ENCODE results near the gene KPNB1.

KPNB1 gene

GRCh38 chr17:47678196-47678595 lies 28.5 kb downstream of the KPNB1 start:
- TF ChIP-seq NFIC (IDR thresholded peaks at IDR 0.05) (no peak), CREB1 (IDR thresholded peaks at IDR 0.05; ENCODE audit: low read depth) (no peak), ZBTB7A (IDR thresholded peaks at IDR 0.05; ENCODE audit: low read depth) (no peak), TAF1 (IDR thresholded peaks at IDR 0.05; ENCODE audit: low read depth) (no peak), TEAD4 (IDR thresholded peaks at IDR 0.05) (no peak), FOXM1 (IDR thresholded peaks at IDR 0.05; ENCODE audit: borderline replicate concordance, low read depth) (no peak), TCF12 (IDR thresholded peaks at IDR 0.05; ENCODE audit: low read depth) (no peak), RAD21 (IDR thresholded peaks at IDR 0.05; ENCODE audit: low read depth) (no peak), EGR1 (IDR thresholded peaks at IDR 0.05) (no peak), EP300 (IDR thresholded peaks at IDR 0.05; ENCODE audit: borderline replicate concordance) (no peak), CEBPB (IDR thresholded peaks at IDR 0.05) (no peak), YY1 (IDR thresholded peaks at IDR 0.05; ENCODE audit: low read depth) (no peak)
- TF ChIP-seq, protein P1, sequence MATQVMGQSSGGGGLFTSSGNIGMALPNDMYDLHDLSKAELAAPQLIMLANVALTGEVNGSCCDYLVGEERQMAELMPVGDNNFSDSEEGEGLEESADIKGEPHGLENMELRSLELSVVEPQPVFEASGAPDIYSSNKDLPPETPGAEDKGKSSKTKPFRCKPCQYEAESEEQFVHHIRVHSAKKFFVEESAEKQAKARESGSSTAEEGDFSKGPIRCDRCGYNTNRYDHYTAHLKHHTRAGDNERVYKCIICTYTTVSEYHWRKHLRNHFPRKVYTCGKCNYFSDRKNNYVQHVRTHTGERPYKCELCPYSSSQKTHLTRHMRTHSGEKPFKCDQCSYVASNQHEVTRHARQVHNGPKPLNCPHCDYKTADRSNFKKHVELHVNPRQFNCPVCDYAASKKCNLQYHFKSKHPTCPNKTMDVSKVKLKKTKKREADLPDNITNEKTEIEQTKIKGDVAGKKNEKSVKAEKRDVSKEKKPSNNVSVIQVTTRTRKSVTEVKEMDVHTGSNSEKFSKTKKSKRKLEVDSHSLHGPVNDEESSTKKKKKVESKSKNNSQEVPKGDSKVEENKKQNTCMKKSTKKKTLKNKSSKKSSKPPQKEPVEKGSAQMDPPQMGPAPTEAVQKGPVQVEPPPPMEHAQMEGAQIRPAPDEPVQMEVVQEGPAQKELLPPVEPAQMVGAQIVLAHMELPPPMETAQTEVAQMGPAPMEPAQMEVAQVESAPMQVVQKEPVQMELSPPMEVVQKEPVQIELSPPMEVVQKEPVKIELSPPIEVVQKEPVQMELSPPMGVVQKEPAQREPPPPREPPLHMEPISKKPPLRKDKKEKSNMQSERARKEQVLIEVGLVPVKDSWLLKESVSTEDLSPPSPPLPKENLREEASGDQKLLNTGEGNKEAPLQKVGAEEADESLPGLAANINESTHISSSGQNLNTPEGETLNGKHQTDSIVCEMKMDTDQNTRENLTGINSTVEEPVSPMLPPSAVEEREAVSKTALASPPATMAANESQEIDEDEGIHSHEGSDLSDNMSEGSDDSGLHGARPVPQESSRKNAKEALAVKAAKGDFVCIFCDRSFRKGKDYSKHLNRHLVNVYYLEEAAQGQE (IDR thresholded peaks at IDR 0.05; ENCODE audit: low read depth): no peak
- TF ChIP-seq, protein P2, sequence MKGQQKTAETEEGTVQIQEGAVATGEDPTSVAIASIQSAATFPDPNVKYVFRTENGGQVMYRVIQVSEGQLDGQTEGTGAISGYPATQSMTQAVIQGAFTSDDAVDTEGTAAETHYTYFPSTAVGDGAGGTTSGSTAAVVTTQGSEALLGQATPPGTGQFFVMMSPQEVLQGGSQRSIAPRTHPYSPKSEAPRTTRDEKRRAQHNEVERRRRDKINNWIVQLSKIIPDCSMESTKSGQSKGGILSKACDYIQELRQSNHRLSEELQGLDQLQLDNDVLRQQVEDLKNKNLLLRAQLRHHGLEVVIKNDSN (IDR thresholded peaks at IDR 0.05): no peak
- TF ChIP-seq, protein P3, sequence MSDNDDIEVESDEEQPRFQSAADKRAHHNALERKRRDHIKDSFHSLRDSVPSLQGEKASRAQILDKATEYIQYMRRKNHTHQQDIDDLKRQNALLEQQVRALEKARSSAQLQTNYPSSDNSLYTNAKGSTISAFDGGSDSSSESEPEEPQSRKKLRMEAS (IDR thresholded peaks at IDR 0.05): no peak

DNA sequence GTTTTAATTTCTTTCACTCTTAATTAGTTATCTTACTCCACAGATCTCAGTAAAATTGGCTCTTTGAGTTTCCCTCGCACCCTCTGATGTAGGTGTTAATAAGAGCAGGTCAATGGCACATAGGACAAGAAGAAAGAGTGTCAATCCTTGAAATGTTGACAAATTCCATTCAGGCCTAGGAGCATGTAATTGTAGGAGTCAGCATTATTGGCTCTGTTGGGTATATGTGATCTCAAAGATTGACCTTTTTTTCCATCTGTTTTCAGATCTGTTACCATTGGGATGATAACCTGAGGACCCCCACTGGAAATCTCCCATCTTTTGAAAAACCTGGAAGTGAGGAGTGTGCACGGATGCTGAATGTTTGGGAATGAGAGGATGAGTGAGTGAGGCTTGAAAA lies 32.4 kb downstream of the KPNB1 start:
- TF ChIP-seq, protein P1 (IDR thresholded peaks at IDR 0.05; ENCODE audit: low read depth): no peak
- TF ChIP-seq, protein P3 (IDR thresholded peaks at IDR 0.05): no peak
- TF ChIP-seq CREB1 (IDR thresholded peaks at IDR 0.05; ENCODE audit: low read depth) (no peak), EGR1 (IDR thresholded peaks at IDR 0.05) (no peak), FOXM1 (IDR thresholded peaks at IDR 0.05; ENCODE audit: borderline replicate concordance, low read depth) (no peak), CEBPB (IDR thresholded peaks at IDR 0.05) (no peak), TCF12 (IDR thresholded peaks at IDR 0.05; ENCODE audit: low read depth) (no peak), RAD21 (IDR thresholded peaks at IDR 0.05; ENCODE audit: low read depth) (no peak), TEAD4 (IDR thresholded peaks at IDR 0.05) (no peak), ZBTB7A (IDR thresholded peaks at IDR 0.05; ENCODE audit: low read depth) (no peak), NFIC (IDR thresholded peaks at IDR 0.05) (no peak), YY1 (IDR thresholded peaks at IDR 0.05; ENCODE audit: low read depth) (no peak), TAF1 (IDR thresholded peaks at IDR 0.05; ENCODE audit: low read depth) (no peak), EP300 (IDR thresholded peaks at IDR 0.05; ENCODE audit: borderline replicate concordance) (no peak)
- TF ChIP-seq, protein P2 (IDR thresholded peaks at IDR 0.05): no peak

DNA sequence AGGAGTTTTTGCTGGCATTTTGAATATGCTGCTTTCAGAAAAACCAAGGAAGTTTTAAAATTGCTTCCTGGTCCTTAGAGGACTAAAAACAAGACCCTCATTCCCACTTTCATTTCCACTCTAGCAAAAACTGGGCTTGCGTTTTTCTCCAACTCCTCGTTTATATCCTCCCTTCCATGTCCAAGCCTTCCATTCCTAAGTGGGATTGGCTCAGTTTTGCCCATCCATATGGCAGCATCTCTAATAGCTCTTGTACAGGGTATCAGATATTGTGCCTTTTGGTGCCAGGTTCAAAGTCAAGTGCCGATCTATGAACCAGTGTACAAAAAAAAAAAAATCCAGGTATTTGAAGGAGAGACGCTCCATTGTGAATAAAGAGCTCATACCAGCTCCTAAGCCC lies 34.3 kb downstream of the KPNB1 start:
- TF ChIP-seq CEBPB (IDR thresholded peaks at IDR 0.05) (no peak), ZBTB7A (IDR thresholded peaks at IDR 0.05; ENCODE audit: low read depth) (no peak), TCF12 (IDR thresholded peaks at IDR 0.05; ENCODE audit: low read depth) (no peak), FOXM1 (IDR thresholded peaks at IDR 0.05; ENCODE audit: borderline replicate concordance, low read depth) (no peak), EP300 (IDR thresholded peaks at IDR 0.05; ENCODE audit: borderline replicate concordance) (no peak), TEAD4 (IDR thresholded peaks at IDR 0.05) (no peak), TAF1 (IDR thresholded peaks at IDR 0.05; ENCODE audit: low read depth) (no peak)
- TF ChIP-seq, protein P3 (IDR thresholded peaks at IDR 0.05): no peak
- TF ChIP-seq, protein P1 (IDR thresholded peaks at IDR 0.05; ENCODE audit: low read depth): no peak

DNA sequence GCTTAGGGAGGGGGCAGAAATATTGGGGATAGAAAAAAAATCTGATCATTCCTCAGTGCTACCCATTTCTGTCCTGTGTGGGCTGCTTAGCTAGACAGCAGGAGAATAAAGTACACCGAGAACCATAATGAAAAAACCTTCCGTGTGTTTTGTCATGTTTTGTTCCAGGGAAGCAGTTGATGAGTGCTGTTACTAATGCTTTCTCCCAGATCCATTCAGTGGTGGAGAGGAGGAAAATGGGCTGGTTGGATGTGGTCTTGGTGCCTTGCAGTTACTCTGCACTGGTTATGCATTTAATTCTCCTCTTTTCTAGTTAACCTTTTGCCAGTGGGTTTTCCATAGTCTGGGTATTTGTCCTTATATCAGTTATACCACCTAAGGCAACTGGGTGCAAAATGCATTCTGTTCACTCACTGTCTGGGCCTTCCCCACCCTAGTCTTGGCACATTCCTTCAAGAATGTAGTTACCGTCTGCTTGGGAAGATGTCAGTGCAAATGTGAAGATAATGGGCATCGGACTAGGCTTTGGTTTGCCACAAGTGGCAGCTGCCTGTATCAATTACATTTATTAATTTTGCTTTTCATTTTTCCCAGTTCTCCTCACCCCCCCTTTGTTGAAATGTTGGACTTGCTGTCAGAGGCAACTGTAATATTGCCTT lies 34.9 kb downstream of the KPNB1 start:
- TF ChIP-seq EGR1 (IDR thresholded peaks at IDR 0.05): no peak

Measured in Ishikawa (cell line).